NCI-H2196 treated with DMSO at 0.1 percent for 48 hours (cell line): Measurements from ENCODE around the gene MYO15A.

Source experiments
- DNase-seq: peaks from one replicate; lab custom pipeline; 2025; ENCODE audit not compliant: unreplicated experiment; lab: John Stamatoyannopoulos, UW

Gene MYO15A

GRCh38 chr17:18182978-18183333 is 74.4 kb downstream of the MYO15A start:
- no peak for DNase-seq

- peak; percentile 85 for DNase-seq
These were observed 75.0 kb downstream of the MYO15A start, which contains the start of gene ALKBH5 for GRCh38 chr17:18183334-18184142. ALKBH5 (plus strand) TSS chr17:18183828; CDS start chr17:18184244, 416 bp downstream.

- no peak for DNase-seq
These were observed 75.8 kb downstream of the MYO15A start for GRCh38 chr17:18184143-18185031.

- no peak for DNase-seq
These were observed 76.8 kb downstream of the MYO15A start for GRCh38 chr17:18185391-18185790.

GRCh38 chr17:18185832-18186626 is 77.5 kb downstream of the MYO15A start:
- DNase-seq: no peak

GRCh38 chr17:18186627-18186982 is 78.0 kb downstream of the MYO15A start:
- no peak for DNase-seq

- no peak for DNase-seq
These were observed 78.7 kb downstream of the MYO15A start for GRCh38 chr17:18187226-18187625.

GRCh38 chr17:18187821-18188761 is 79.5 kb downstream of the MYO15A start:
- DNase-seq: no peak

GRCh38 chr17:18190628-18191235 is 82.2 kb downstream of the MYO15A start:
- no peak for DNase-seq

- no peak for DNase-seq
These were observed 82.7 kb downstream of the MYO15A start for GRCh38 chr17:18191236-18191667.

- no peak for DNase-seq
These were observed 83.4 kb downstream of the MYO15A start for GRCh38 chr17:18191967-18192366.

- no peak for DNase-seq
These were observed 85.8 kb downstream of the MYO15A start for GRCh38 chr17:18194394-18194793.

GRCh38 chr17:18194804-18195203 is 86.2 kb downstream of the MYO15A start:
- no peak for DNase-seq

- DNase-seq: no peak
These were observed 86.7 kb downstream of the MYO15A start for GRCh38 chr17:18195246-18195645.

- no peak for DNase-seq
These were observed 89.1 kb downstream of the MYO15A start for GRCh38 chr17:18197535-18198194.

GRCh38 chr17:18198530-18198929 is 90.0 kb downstream of the MYO15A start:
- DNase-seq: no peak

- DNase-seq: no peak
These were observed 92.6 kb downstream of the MYO15A start for GRCh38 chr17:18201108-18201507.

GRCh38 chr17:18203308-18203707 is 94.8 kb downstream of the MYO15A start:
- DNase-seq: no peak

GRCh38 chr17:18205861-18206260 is 97.3 kb downstream of the MYO15A start:
- DNase-seq: no peak
